MG63 (cell line): Measurements from ENCODE around the gene ISOC2. TPM values are rescaled to one million over a fixed set of nuclear protein-coding genes. Genes with fewer than 3 reads are reported as not detected.
A peak's percentile ranks its signal among the peaks of the same experiment; 100 is the strongest.

Source experiments
- DNase-seq: peaks from one replicate; pipeline ENCODE4 v3.0.0-alpha.2; 2020
- H3K27me3 ChIP-seq: fragments of 250-450 bp; sonication (Bioruptor Pico); 2 replicates; pipeline ENCODE4 v1.5.1; 2020; ENCODE audit warnings: mild to moderate bottlenecking, moderate library complexity
- H3K36me3 ChIP-seq: fragments of 250-450 bp; sonication (Bioruptor Pico); 2 replicates; pipeline ENCODE4 v1.5.1; 2020; ENCODE audit warnings: mild to moderate bottlenecking, moderate library complexity
- H3K4me3 ChIP-seq: fragments of 250-450 bp; sonication (Bioruptor Pico); 2 replicates; pipeline ENCODE4 v1.5.1; 2020; ENCODE audit warnings: mild to moderate bottlenecking, moderate library complexity
- H3K9me3 ChIP-seq: fragments of 250-450 bp; sonication (Bioruptor Pico); 2 replicates; pipeline ENCODE4 v1.5.1; 2020; ENCODE audit warnings: mild to moderate bottlenecking, moderate library complexity
- total RNA-seq: library from RNA; depleted of rRNA; stranded (reverse); fragments of >200 nt; shearing (Covaris generic); gene quantifications from 2 replicates; pipeline ENCODE4 v1.2.3, GENCODE V29; 2014; ENCODE audit warnings: low replicate concordance

Gene ISOC2
- total RNA-seq, 1 experiment from 2014 or later: 180 TPM

- no peaks in the 10 kb centered on the region for H3K9me3 ChIP-seq
- peaks cover 20% of the 10 kb centered on the region for H3K36me3 ChIP-seq
- no peak for DNase-seq
These were observed 21.7 kb upstream of the ISOC2 start for GRCh38 chr19:55482967-55483705.

DNA sequence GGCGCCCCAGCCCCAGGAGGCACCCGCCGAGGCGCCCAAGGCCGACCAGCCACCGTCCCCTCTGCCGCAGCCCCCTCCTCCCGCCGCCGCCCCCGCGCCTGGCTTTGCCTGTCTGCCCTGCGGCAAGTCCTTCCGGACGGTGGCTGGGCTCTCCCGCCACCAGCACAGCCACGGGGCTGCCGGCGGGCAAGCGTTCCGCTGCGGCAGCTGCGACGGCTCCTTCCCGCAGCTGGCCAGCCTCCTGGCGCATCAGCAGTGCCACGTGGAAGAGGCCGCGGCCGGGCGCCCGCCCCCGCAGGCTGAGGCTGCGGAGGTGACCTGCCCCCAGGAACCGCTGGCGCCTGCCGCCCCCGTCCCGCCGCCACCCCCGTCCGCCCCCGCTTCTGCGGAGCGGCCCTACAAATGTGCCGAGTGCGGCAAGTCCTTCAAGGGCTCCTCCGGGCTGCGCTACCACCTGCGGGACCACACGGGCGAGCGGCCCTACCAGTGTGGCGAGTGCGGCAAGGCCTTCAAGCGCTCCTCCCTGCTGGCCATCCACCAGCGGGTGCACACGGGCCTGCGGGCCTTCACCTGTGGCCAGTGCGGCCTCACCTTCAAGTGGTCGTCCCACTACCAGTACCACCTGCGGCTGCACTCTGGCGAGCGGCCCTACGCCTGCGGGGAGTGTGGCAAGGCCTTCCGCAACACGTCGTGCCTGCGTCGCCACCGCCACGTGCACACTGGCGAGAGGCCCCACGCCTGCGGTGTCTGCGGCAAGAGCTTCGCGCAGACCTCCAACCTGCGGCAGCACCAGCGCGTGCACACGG is 20.9 kb upstream of the ISOC2 start:
- H3K9me3 ChIP-seq: no peaks in the 10 kb centered on the region
- DNase-seq: no peak
- H3K4me3 ChIP-seq: no peak overlapping the region
- no peaks in the 10 kb centered on the region for H3K27me3 ChIP-seq
- peaks cover 26% of the 10 kb centered on the region for H3K36me3 ChIP-seq

More at GRCh38 chr19:55482967-55483705, 21.7 kb upstream of the ISOC2 start:
- H3K27me3 ChIP-seq: no peaks in the 10 kb centered on the region
- H3K4me3 ChIP-seq: no peak overlapping the region

GRCh38 chr19:55481794-55482155 is 20.3 kb upstream of the ISOC2 start:
- no peaks in the 10 kb centered on the region for H3K9me3 ChIP-seq
- DNase-seq: no peak
- no peak overlapping the region for H3K4me3 ChIP-seq
- H3K36me3 ChIP-seq: peaks cover 26% of the 10 kb centered on the region
- no peaks in the 10 kb centered on the region for H3K27me3 ChIP-seq

DNA sequence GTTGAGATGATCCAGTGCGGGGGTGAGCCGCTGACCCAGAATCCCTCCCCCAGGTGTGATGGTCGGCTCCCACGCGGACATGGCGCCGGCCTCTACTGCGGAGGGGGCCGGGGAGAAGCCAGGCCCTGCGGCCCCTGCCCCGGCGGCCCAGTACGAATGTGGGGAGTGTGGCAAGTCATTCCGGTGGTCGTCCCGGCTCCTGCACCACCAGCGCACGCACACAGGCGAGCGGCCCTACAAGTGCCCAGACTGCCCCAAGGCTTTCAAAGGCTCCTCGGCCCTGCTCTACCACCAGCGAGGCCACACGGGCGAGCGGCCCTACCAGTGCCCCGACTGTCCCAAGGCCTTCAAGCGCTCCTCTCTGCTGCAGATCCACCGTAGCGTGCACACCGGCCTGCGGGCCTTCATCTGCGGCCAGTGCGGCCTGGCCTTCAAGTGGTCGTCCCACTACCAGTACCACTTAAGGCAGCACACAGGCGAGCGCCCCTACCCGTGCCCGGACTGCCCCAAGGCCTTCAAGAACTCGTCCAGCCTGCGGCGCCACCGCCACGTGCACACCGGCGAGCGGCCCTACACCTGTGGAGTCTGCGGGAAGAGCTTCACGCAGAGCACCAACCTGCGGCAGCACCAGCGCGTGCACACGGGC is 19.8 kb upstream of the ISOC2 start:
- H3K27me3 ChIP-seq: no peaks in the 10 kb centered on the region
- no peak for DNase-seq
- peaks cover 26% of the 10 kb centered on the region for H3K36me3 ChIP-seq
- no peak overlapping the region for H3K4me3 ChIP-seq
- no peaks in the 10 kb centered on the region for H3K9me3 ChIP-seq

DNA sequence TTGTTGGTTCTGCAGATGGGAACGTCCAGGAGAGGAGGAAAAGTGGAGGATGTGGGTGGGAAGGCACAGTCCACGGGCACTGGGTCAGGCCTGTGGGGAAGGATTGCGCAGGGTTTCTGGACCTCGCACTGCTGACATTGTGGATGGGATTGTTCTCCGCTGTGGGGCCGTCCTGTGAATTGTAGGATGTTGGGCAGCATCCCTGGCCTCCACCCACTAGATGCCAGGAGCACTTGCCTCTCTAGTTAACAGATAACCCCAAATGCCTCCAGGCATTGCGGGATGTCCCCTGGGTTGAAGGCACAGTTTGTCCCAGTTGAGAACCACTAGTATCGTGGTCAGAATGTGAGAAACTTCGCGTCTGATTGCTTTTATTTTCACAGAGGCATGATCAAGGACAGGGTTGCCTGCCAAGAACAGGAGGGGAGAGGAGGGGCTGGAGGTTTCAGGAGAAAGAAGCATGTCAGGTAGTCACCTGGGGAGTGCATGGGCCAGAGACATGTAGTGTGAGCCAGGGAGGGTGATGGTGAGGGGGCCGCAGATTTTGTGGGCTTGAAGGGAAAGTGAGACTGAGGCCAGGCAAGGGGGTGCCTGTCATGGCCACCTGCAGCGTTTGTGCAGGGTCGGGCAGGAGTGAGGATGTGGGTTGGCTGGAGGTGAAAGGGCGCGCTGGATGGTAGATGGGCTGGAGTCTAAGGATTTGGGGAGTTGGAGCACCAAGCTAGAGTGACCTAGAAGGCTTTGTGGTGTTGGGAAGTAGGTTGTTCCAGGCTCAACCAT is 18.2 kb upstream of the ISOC2 start:
- Histone ChIP-seq H3K4me3 (no peak overlapping the region), H3K9me3 (no peaks in the 10 kb centered on the region), H3K27me3 (no peaks in the 10 kb centered on the region), H3K36me3 (peaks cover 21% of the 10 kb centered on the region)
- no peak for DNase-seq

- Histone ChIP-seq H3K27me3 (no peaks in the 10 kb centered on the region), H3K36me3 (peaks cover 18% of the 10 kb centered on the region), H3K9me3 (no peaks in the 10 kb centered on the region), H3K4me3 (no peak overlapping the region)
- no peak for DNase-seq
These were observed 17.6 kb upstream of the ISOC2 start for GRCh38 chr19:55479045-55479444.

DNA sequence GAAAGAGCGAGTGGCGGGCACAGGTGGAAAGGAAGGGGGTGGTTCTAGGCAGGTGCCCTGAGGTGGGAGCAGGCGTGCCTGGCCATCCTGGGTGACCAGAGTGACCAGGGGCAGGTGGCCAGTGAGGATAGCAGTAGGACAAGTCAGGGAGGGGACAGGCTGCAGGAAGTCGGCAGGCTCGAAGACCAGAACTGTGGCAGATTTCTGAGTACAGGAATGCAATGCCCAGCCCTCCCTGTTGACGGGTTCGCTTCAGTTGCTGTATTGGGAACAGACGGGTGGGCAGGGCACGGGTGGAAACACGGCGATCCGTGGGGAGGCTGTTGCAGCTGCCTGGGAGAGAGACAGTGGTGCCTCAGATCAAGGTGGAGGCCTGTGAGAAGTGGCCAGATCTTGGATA is 16.9 kb upstream of the ISOC2 start:
- peaks cover 13% of the 10 kb centered on the region for H3K36me3 ChIP-seq
- no peak overlapping the region; the same call in 1 of the 2 replicates for H3K4me3 ChIP-seq
- H3K9me3 ChIP-seq: no peaks in the 10 kb centered on the region
- H3K27me3 ChIP-seq: no peaks in the 10 kb centered on the region
- DNase-seq: no peak

GRCh38 chr19:55477905-55478304 is 16.5 kb upstream of the ISOC2 start:
- no peaks in the 10 kb centered on the region for H3K27me3 ChIP-seq

DNA sequence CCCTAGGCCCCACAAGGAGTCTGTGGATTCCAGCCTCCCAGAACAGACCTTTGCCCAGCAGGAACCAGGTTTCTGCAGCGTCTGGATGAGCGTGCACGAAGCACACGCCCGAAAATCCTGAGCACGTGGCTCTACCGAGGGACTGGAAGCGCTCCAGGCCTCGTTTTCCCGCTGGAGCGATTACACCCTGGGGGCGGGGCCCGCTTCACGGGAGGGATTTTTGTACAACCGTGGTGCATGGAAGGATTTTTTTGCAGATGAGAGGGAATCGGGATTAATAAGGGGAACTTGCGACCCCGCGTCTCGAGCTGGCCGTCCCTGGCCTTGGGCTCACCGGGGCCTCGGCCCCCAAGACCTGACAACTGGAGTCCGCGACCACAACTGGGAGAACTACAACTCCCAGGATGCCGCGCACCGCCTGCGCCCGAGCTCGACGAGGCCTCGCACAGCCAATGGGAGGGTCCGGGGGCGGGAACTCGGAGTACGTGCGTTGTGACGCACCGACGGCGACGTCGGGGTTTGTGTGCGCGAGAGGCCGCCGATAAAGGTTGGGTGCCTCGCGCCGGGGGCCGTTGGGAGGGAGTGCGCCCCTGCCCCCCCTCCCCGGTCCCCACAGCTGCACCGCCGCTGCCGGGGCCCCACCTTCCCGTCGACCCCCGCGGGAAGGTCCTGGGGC is 14.8 kb upstream of the ISOC2 start, which contains the start of gene ZNF628:
Gene ZNF628, plus strand, starts transcription at position 518 of the 676 bp plus-strand sequence. CDS start 3,294 bp downstream, outside the sequence.
- Histone ChIP-seq H3K27me3 (no peaks in the 10 kb centered on the region), H3K4me3 (peak within 1 kb of the TSS; percentile 79), H3K9me3 (no peaks in the 10 kb centered on the region), H3K36me3 (peaks cover 9% of the 10 kb centered on the region; the same call in 1 of the 2 replicates)
- peak; percentile 100 for DNase-seq

More at GRCh38 chr19:55477905-55478304, 16.5 kb upstream of the ISOC2 start:
- Histone ChIP-seq H3K9me3 (no peaks in the 10 kb centered on the region), H3K4me3 (peak overlapping the region; percentile 79), H3K36me3 (peaks cover 12% of the 10 kb centered on the region)
- no peak for DNase-seq

DNA sequence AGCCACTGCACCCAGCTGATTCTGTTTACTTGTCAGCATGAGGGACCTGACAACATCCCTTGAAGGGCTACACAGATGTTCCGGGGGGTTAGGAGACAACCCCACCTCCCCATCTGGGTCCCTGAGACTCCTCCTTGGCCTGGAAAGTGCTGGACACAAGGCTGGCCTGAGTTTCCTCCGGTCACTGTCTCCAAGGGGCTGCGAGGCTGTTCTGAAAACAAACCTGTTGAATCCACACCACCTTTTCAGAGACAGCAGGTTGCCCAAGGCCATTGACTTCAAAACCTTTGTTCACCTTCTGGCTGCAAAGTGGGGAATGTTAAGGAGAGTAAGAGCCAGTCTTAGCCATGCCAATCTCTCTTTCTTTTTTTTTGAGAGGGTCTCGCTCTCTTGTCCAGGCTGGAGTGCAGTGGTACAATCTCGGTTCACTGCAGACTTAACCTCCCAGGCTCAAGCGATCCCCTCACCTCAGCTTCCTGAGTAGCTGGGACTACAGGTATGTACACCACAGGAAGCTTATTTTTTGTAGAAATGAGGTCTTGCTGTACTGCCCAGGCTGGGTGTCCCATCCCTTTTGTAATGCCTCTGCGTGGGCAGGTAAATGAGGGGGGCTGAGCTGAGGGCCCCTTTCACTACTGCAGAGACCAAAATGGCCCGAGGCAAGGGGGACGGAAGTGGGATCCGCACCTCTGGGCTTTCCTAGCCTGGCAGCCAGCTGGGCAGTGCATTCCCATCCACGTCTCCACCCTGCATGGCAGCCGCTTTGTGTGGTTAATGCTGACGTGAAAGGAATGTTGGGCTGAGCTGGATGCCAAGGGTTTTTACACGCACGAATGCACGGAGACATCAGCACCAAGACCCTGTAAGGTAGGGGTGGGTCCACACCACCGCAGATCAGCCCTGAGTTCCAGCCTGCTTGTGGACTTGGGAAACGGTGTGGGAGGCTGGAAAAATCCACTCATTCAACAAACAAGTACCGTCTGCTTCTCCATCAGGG is 13.1 kb upstream of the ISOC2 start:
- Histone ChIP-seq H3K36me3 (peaks cover 9% of the 10 kb centered on the region; the same call in 1 of the 2 replicates), H3K4me3 (no peak overlapping the region), H3K27me3 (no peaks in the 10 kb centered on the region), H3K9me3 (no peaks in the 10 kb centered on the region)
- DNase-seq: peak; percentile 65

DNA sequence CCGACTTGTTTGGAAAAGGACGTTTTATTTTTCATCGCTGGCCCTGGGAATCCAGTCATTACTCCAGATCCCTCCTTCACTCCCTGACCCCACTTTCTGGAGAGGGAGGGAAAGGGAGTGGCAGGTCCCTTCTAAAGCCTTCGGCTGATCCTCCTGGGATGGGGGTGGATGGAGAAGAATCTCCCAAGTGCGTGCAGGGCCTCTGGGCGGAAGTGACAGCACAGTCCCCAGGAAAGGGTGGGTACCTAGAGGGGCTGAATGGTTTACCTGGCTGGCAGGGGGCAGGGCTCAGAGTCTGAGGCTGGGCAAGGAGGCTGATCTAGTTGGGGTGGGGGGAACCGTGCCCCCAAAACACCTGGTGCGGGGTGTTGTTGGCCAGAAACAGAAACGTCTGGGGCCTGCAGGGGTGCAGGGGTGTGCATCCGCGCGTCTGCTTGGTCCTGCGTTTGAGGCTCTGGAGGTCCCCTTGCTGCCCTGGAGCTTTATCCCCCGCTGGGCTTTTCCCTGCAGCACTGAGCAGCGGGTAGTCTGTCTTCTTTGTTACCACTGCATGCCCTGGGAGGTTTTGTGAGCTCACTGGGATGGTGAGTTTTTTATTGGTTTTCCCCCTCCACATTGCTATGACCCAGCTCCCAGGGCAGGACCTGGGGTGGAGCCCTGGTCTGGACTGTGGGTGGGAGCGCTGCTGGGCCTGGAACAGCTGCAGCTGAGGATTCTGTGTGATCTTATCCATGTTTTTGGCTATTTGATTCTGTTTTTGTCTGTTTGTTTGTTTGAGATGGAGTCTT is 12.0 kb upstream of the ISOC2 start:
- no peaks in the 10 kb centered on the region for H3K9me3 ChIP-seq
- H3K4me3 ChIP-seq: no peak overlapping the region
- H3K27me3 ChIP-seq: no peaks in the 10 kb centered on the region
- no peak for DNase-seq
- peaks cover 10% of the 10 kb centered on the region for H3K36me3 ChIP-seq

- no peaks in the 10 kb centered on the region for H3K27me3 ChIP-seq
- DNase-seq: peak; percentile 87
- H3K4me3 ChIP-seq: peak overlapping the region; percentile 37
- H3K9me3 ChIP-seq: no peaks in the 10 kb centered on the region
- peaks cover 4% of the 10 kb centered on the region; the same call in 1 of the 2 replicates for H3K36me3 ChIP-seq
These were observed 11.0 kb upstream of the ISOC2 start for GRCh38 chr19:55472463-55472862.

- H3K4me3 ChIP-seq: no peak overlapping the region; the same call in 1 of the 2 replicates
- DNase-seq: no peak
- H3K36me3 ChIP-seq: peaks cover 3% of the 10 kb centered on the region; the same call in 1 of the 2 replicates
- H3K27me3 ChIP-seq: no peaks in the 10 kb centered on the region
- H3K9me3 ChIP-seq: no peaks in the 10 kb centered on the region
These were observed 9.8 kb upstream of the ISOC2 start for GRCh38 chr19:55471266-55471665.

- H3K27me3 ChIP-seq: no peaks in the 10 kb centered on the region
- no peak overlapping the region for H3K4me3 ChIP-seq
- no peaks in the 10 kb centered on the region for H3K9me3 ChIP-seq
- peaks cover 3% of the 10 kb centered on the region; the same call in 1 of the 2 replicates for H3K36me3 ChIP-seq
- DNase-seq: no peak
These were observed 6.6 kb upstream of the ISOC2 start for GRCh38 chr19:55468054-55468393.
